Progenitor cell of endocrine pancreas (in vitro differentiated cells): ENCODE results near the gene DCPS. TPM values are rescaled to one million over a fixed set of nuclear protein-coding genes. Genes with fewer than 3 reads are reported as not detected.
"Not testable (repeated sequence)": the region's sequence is repeated elsewhere in the genome, so short reads cannot be mapped to it uniquely, and the experiment has no call there.

ENCODE experiments used
- DNase-seq: peaks from one replicate; pipeline ENCODE4 v3.0.0; 2021; ENCODE audit warnings: low spot score; ENCODE audit not compliant: unreplicated experiment
- H3K27ac Mint-ChIP-seq: 2 replicates; pipeline ENCODE4 v1.8.0; 2021; ENCODE audit warnings: mild to moderate bottlenecking, moderate library complexity, mixed read lengths
- H3K27me3 Mint-ChIP-seq: 2 replicates; pipeline ENCODE4 v1.8.0; 2021; ENCODE audit warnings: mixed read lengths
- H3K36me3 Mint-ChIP-seq: 2 replicates; pipeline ENCODE4 v1.8.0; 2022; ENCODE audit warnings: mixed read lengths; ENCODE audit not compliant: insufficient read depth
- H3K4me1 Mint-ChIP-seq: 2 replicates; pipeline ENCODE4 v1.8.0; 2021; ENCODE audit warnings: low read depth, mixed read lengths
- H3K4me3 Mint-ChIP-seq: 2 replicates; pipeline ENCODE4 v1.8.0; 2021; ENCODE audit warnings: low read depth, mild to moderate bottlenecking, moderate library complexity, mixed read lengths
- H3K9me3 Mint-ChIP-seq: 2 replicates; pipeline ENCODE4 v1.8.0; 2021; ENCODE audit warnings: low read depth, mixed read lengths
- total RNA-seq: library from RNA; stranded (reverse); gene quantifications from 2 replicates; pipeline ENCODE4 v1.2.1, GENCODE V29; 2021
- TF ChIP-seq, protein P1 (sequence below): fragments of 200-600 bp; sonication (generic); IDR thresholded peaks from one replicate; pipeline ENCODE4 v1.5.0; 2021; ENCODE audit warnings: antibody characterized with exemption, mild to moderate bottlenecking; ENCODE audit not compliant: unreplicated experiment

DCPS gene
- total RNA-seq, 1 donor from 2014 or later = 17.9 TPM

DNA sequence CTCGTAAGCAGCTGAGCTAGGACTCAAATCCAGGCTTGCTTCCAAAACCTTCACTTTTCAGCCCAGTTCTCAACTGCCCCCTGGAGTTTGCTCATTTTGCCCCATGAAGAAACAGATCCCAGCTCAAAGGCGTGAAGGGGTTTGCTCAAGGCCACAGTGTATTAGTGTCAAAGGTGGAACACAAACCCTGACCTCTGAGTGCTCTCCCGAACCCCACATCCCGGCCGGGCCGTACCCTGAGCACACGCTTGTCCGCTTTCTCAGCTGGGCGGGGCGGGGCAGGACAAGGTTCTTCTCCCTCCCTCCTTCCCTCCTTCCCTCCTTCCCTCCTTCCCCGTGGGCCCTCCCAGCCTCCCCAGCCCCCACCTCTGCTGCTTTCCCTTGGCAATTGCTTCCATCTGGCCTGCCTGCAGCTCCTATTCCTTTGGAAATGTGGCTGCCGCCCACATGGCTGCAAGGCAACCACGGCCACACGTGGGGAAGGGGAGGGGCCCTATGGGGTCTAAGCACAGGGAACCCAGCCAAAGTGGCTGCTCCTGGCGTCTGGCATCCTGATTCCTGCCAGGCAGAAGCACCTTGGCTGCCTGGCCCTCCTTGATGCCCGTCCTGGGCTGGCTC is 55.7 kb downstream of the DCPS start:
- H3K9me3 Mint-ChIP-seq = no peaks in the 10 kb centered on the region
- no peak for DNase-seq
- TF ChIP-seq, protein P1, sequence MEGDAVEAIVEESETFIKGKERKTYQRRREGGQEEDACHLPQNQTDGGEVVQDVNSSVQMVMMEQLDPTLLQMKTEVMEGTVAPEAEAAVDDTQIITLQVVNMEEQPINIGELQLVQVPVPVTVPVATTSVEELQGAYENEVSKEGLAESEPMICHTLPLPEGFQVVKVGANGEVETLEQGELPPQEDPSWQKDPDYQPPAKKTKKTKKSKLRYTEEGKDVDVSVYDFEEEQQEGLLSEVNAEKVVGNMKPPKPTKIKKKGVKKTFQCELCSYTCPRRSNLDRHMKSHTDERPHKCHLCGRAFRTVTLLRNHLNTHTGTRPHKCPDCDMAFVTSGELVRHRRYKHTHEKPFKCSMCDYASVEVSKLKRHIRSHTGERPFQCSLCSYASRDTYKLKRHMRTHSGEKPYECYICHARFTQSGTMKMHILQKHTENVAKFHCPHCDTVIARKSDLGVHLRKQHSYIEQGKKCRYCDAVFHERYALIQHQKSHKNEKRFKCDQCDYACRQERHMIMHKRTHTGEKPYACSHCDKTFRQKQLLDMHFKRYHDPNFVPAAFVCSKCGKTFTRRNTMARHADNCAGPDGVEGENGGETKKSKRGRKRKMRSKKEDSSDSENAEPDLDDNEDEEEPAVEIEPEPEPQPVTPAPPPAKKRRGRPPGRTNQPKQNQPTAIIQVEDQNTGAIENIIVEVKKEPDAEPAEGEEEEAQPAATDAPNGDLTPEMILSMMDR = no peak
- peaks cover 5% of the 10 kb centered on the region for H3K4me1 Mint-ChIP-seq
- no peak overlapping the region for H3K4me3 Mint-ChIP-seq
- no peaks in the 10 kb centered on the region for H3K36me3 Mint-ChIP-seq
- H3K27ac Mint-ChIP-seq = no peak overlapping the region
- H3K27me3 Mint-ChIP-seq = peaks cover 4% of the 10 kb centered on the region

DNA sequence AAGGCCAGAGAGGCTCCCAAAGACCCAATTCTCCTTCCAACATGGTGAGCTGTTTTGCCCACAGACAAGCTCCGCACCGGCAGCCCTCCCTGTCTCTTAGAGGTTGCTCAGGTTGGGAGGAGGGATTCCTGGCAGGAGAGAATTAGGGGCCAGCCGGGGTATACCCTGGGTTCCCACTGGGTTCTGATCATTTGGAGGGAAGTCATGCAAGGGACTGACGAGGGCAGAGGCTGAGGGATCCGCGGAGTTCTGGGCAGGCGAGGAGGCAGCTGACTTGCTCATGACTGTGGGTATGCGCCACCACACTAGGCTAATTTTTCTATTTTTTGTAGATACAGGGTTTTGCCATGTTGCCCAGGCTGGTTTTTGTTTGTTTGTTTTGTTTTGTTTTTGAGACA is 56.2 kb downstream of the DCPS start:
- no peak for DNase-seq
- H3K27me3 Mint-ChIP-seq = peaks cover 4% of the 10 kb centered on the region
- no peaks in the 10 kb centered on the region for H3K36me3 Mint-ChIP-seq
- H3K27ac Mint-ChIP-seq = no peak overlapping the region
- no peak overlapping the region for H3K4me3 Mint-ChIP-seq
- TF ChIP-seq, protein P1 = no peak
- H3K9me3 Mint-ChIP-seq = no peaks in the 10 kb centered on the region
- H3K4me1 Mint-ChIP-seq = no peaks in the 10 kb centered on the region

- Mint-ChIP-seq H3K27me3 (peaks cover 4% of the 10 kb centered on the region), H3K4me3 (no peak overlapping the region), H3K4me1 (peaks cover 6% of the 10 kb centered on the region), H3K27ac (peak overlapping the region; percentile 69), H3K36me3 (no peaks in the 10 kb centered on the region), H3K9me3 (no peaks in the 10 kb centered on the region)
- TF ChIP-seq, protein P1 = no peak
- DNase-seq = no peak
Measured at GRCh38 chr11:126361400-126361799, 57.5 kb downstream of the DCPS start.

DNA sequence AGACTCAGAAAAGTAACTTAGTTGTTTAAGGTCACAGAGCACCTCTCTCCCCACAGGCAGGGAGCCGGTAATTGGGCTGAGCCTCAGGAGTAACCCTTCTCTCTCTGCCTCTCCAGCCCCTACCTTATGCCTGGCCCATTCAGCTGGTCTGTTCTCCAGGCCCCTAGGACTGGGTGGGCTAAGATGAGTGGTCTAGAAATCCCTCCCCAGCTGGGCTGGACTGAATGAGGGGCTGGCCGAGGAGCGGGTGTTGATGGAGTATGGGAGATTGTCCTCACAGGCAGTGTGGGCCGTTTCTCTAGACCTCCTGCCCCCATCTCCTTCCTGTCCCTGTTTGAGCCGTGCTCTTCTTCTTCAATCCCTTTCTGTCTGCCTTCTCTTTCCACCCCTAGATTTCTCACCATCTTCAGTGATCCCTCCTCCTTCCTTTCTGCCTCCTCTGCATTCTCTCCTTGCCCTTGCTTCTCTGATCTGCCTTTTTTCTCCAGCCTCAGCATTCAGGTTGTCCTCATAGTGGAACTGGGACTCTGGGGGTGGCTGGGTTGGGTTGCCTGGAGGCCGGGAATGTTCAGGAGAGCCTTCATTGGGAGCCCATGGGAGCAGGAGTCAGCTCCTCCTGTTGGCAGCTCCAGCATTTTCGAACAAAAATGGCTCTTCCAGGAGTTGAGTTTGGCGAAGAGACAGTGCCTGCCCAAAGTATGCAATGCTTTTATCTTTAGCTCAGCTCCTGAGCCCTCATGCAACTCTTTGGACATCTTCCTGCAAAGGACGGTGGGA is 59.2 kb downstream of the DCPS start:
- DNase-seq = no peak
- Mint-ChIP-seq H3K4me1 (peaks cover 6% of the 10 kb centered on the region), H3K36me3 (no peaks in the 10 kb centered on the region), H3K27me3 (peaks cover 4% of the 10 kb centered on the region), H3K4me3 (no peak overlapping the region), H3K27ac (no peak overlapping the region), H3K9me3 (no peaks in the 10 kb centered on the region)
- TF ChIP-seq, protein P1 = no peak

DNA sequence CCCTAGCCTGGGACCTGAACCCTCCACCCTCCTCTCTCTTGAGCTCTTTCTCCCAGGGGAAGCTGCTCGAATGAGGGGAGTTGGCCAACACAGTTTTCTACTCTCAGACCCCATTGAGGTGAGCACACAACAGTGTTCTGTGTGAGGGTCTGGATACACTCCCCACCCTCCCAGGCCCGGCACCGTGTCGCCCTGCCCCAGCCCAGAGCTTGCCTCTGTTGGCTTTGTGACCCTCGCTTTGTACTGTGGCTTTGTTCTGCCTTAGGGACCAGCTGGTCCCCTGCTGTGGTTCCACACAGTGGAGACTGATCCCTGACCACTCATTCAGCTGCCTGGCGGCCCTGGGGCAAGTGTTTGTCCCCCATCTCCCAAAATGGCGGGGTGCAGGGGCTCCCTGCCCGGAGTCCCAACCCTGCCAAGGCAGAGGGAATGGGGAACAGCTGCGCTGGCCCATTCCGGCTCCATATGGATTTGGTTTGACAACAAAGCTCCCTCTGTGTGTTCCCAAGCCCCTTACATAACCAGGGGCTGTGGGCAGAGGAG is 59.9 kb downstream of the DCPS start:
- H3K36me3 Mint-ChIP-seq = no peaks in the 10 kb centered on the region
- H3K4me3 Mint-ChIP-seq = no peak overlapping the region
- H3K4me1 Mint-ChIP-seq = peaks cover 6% of the 10 kb centered on the region
- TF ChIP-seq, protein P1 = no peak
- no peak overlapping the region for H3K27ac Mint-ChIP-seq
- no peak for DNase-seq
- no peaks in the 10 kb centered on the region for H3K9me3 Mint-ChIP-seq
- peaks cover 4% of the 10 kb centered on the region for H3K27me3 Mint-ChIP-seq

GRCh38 chr11:126364735-126365134 is 60.9 kb downstream of the DCPS start:
- not testable (repeated sequence) for H3K4me1 Mint-ChIP-seq, H3K36me3 Mint-ChIP-seq, H3K9me3 Mint-ChIP-seq, DNase-seq, H3K27me3 Mint-ChIP-seq, H3K27ac Mint-ChIP-seq, H3K4me3 Mint-ChIP-seq

DNA sequence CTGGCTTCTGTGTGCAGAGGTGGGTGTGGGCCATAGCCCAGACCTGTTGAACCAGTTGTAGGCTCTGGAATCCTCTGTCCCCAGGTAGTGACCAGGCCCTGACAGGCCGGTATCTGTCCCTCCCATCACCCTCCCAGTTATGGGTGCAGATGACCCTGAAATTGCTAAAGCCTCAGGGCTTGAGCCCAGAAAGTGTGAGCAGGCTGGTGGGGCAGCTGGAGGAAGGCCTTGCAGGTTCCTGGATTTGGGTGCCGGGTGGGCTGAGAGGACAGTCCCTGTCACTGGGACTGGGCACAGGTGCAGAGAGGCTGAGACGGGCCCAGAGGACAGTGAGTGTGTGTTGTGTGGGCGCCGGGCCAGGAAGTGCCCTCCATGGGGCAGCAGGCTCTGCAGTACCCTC is 61.6 kb downstream of the DCPS start:
- not testable (repeated sequence) for H3K27me3 Mint-ChIP-seq

More for the DNA sequence above, 61.6 kb downstream of the DCPS start:
- not testable (repeated sequence) for H3K27ac Mint-ChIP-seq, H3K9me3 Mint-ChIP-seq, H3K4me1 Mint-ChIP-seq, DNase-seq, H3K4me3 Mint-ChIP-seq, H3K36me3 Mint-ChIP-seq
